Dendritic cell treated with granulocyte-macrophage colony-stimulating factor and Interleukin-4, amounts not matched to agents 40 ng/mL and 50 ng/mL, for 4 days (primary cell): ENCODE data around the gene TRPM2.

Experiments
- H3K27ac Mint-ChIP-seq: one replicate; pipeline ENCODE4 v1.8.0; 2022; ENCODE audit warnings: mild to moderate bottlenecking, mixed read lengths
- H3K27me3 Mint-ChIP-seq: one replicate; pipeline ENCODE4 v1.8.0; 2022; ENCODE audit warnings: mild to moderate bottlenecking, mixed read lengths
- H3K36me3 Mint-ChIP-seq: one replicate; pipeline ENCODE4 v1.8.0; 2022; ENCODE audit warnings: low read depth, mixed read lengths
- H3K4me1 Mint-ChIP-seq: one replicate; pipeline ENCODE4 v1.8.0; 2022; ENCODE audit warnings: low read depth, mixed read lengths
- H3K4me3 Mint-ChIP-seq: one replicate; pipeline ENCODE4 v1.8.0; 2022; ENCODE audit warnings: mild to moderate bottlenecking, moderate library complexity, mixed read lengths
- H3K9me3 Mint-ChIP-seq: one replicate; pipeline ENCODE4 v1.8.0; 2022; ENCODE audit warnings: mixed read lengths
- intact Hi-C: fragments of 100-400 bp; cut with micrococcal nuclease; formaldehyde crosslinking; loops from one replicate; pipeline ENCODE4 v1.15.0; 2022

The TRPM2 gene

DNA sequence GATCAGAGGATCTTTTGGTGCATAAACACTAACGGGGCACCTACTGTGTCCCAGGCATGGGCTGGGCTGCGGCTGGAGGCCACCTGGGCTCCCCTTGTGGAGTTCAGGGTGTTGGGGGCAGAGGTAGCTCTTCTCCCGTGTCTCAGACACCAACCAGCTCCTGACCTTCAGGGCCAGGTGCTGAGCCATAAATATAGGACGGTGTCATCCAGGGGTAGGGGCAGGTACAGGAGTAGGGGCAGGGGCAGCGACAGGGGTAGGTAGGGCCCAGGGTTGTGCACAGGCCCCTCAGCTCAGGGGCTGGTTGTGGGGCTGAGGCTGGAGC lies 83.9 kb downstream of the TRPM2 start:
- no peaks in the 10 kb centered on the region for H3K4me1 Mint-ChIP-seq
- H3K27me3 Mint-ChIP-seq: no peaks in the 10 kb centered on the region
- H3K9me3 Mint-ChIP-seq: no peaks in the 10 kb centered on the region
- intact Hi-C loops: no loop called here
- no peak overlapping the region for H3K4me3 Mint-ChIP-seq
- H3K36me3 Mint-ChIP-seq: peaks cover 100% of the 10 kb centered on the region
- H3K27ac Mint-ChIP-seq: no peak overlapping the region

DNA sequence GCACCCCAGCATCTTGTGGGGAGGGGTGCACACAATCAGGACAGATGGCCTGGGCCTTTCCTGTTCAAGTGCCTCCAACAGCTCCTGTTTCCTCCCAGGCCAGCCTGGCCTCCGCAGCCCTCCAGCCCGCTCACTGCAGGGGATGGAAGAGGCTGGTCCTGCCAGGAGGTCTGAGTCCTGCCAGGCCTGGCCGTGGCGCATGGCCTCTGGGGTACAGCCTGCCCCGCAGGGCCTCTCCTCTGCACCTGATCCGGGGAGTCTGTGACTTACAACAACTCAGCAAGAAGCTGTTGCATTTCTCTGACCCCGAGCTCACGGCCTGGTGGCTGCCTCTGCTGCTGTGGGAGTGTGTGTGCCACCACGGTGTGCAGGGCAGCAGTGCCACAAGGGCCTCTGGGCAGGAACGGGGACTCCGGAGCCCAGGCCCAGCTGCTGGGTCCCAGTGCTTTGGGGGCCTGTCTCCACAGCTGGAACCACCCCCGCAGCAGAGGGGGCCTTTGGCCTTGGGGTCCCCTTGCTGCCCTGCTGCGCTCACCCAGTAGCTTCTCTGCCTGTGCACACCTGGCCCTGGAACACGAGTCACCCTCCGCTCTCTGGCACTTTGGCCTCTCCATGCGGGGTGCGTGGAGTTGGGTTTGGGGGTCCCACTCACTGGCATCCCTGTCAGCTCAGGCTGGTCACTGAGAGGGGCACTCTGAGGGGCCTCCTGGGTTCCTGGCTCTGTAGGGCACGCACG lies 84.4 kb downstream of the TRPM2 start:
- no peaks in the 10 kb centered on the region for H3K4me1 Mint-ChIP-seq
- no peaks in the 10 kb centered on the region for H3K9me3 Mint-ChIP-seq
- no peak overlapping the region for H3K4me3 Mint-ChIP-seq
- no peak overlapping the region for H3K27ac Mint-ChIP-seq
- intact Hi-C loops: no loop called here
- H3K36me3 Mint-ChIP-seq: peaks cover 100% of the 10 kb centered on the region
- no peaks in the 10 kb centered on the region for H3K27me3 Mint-ChIP-seq

DNA sequence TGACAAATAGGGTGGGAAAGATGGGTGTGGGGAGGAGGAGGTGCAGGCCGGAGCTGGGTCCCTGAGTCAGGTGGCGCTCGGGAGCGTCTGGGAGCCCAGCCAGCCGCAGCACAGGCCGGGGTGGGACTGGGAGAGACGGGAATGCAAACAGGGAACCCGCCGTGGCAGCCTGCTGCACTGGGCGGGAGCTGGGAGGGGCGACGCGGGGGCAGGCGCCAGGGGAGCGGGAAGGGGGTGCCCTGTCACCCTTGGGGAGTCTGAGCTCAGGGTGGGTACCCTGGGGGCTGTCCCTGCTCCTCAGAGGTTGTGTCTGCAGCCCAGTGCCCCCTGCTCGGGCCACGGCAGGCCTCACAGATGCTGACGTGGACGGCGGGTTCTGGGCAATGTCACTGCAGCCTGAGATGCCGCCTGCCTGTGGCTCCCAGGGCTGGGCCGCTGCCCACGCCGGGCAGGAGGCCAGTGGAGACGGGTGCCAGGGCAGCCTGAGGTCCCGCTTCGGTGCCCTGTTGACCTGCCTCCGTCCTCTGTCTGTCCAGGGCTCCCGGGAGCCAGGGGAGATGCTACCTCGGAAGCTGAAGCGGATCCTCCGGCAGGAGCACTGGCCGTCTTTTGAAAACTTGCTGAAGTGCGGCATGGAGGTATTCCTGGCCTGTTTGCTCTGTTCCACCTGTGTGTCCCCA lies 85.2 kb downstream of the TRPM2 start:
- Mint-ChIP-seq H3K27ac (no peak overlapping the region), H3K4me3 (no peak overlapping the region), H3K4me1 (no peaks in the 10 kb centered on the region), H3K36me3 (peaks cover 100% of the 10 kb centered on the region), H3K27me3 (no peaks in the 10 kb centered on the region), H3K9me3 (no peaks in the 10 kb centered on the region)
- intact Hi-C loops: no loop called here

DNA sequence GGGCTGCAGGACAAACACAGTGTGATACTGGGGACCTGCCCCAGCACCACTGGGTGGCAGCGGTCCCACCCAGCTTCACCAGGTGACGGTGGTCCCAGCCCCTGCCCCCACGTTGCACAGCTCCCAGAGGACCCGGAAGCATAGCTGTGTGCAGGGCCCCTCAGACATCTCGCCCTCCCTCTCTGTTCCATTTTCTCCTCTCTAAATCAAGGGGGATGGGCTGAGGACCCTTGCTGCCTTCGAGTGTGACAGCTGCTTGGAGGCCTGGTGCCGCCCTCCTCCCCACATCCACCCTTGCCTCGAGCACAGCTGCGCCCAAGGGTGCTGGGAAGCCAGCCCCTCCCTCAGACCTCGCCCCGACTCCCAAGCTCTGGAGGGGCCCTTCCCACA lies 85.8 kb downstream of the TRPM2 start:
- no peak overlapping the region for H3K27ac Mint-ChIP-seq
- H3K4me1 Mint-ChIP-seq: no peaks in the 10 kb centered on the region
- no peak overlapping the region for H3K4me3 Mint-ChIP-seq
- H3K36me3 Mint-ChIP-seq: peaks cover 100% of the 10 kb centered on the region
- peaks cover 3% of the 10 kb centered on the region for H3K9me3 Mint-ChIP-seq
- H3K27me3 Mint-ChIP-seq: no peaks in the 10 kb centered on the region
- intact Hi-C loops: no loop called here

DNA sequence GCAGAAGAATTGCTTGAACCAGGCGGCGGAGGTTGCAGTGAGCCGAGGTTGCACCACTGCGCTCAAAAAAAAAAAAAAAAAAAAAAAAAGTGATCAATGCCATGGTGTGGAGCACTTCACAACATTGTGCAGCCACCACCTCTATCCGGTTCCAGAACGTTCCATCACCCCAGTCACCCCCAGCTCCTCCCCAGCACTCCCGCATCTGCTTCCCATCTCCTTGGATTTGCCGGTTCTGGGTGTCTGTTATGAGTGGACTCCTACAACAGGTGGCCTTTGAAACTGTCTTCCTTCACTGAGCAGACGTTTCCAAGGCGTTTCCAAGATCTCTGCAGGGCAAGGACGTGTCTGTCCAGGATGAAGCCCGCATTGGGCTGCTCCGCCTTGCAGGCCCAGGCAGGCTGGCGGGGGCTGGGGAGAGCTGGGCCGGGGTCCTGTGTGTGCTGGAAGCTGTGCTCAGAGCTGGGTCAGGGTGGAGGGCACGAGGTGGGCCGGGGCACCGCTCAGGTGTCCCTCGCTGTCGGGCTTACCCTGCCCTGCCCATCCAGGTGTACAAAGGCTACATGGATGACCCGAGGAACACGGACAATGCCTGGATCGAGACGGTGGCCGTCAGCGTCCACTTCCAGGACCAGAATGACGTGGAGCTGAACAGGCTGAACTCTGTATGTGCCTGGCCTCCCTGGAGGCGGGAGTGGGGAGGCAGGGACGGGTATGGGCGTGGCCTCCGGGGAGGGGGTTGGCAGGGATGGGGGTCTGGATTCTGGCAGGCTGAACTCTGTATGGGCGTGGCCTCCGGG lies 87.0 kb downstream of the TRPM2 start:
- H3K27me3 Mint-ChIP-seq: peaks cover 3% of the 10 kb centered on the region
- intact Hi-C loops: no loop called here
- peaks cover 10% of the 10 kb centered on the region for H3K9me3 Mint-ChIP-seq
- no peak overlapping the region for H3K27ac Mint-ChIP-seq
- H3K4me3 Mint-ChIP-seq: no peak overlapping the region
- no peaks in the 10 kb centered on the region for H3K4me1 Mint-ChIP-seq
- H3K36me3 Mint-ChIP-seq: peaks cover 89% of the 10 kb centered on the region

DNA sequence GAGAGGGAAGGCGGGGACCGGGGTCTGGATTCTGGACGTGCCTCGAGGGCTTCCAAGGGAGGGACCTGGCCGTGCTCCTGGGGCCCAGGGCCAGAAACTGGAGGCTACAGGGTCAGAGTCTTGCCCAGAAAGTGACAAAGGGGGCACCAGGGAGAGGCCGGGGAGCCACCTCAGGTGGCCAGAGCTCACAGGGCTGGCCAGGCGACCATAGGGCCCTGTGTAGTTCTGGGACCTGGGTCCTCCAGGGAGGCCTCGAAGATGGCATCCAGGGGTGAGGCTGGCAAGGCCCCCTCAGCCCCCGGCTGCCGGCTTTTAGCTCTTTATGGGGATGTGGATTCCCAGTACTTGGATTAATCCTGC lies 87.6 kb downstream of the TRPM2 start:
- H3K27me3 Mint-ChIP-seq: peaks cover 4% of the 10 kb centered on the region
- intact Hi-C loops: no loop called here
- H3K4me1 Mint-ChIP-seq: no peaks in the 10 kb centered on the region
- peaks cover 10% of the 10 kb centered on the region for H3K9me3 Mint-ChIP-seq
- no peak overlapping the region for H3K4me3 Mint-ChIP-seq
- H3K27ac Mint-ChIP-seq: no peak overlapping the region
- H3K36me3 Mint-ChIP-seq: peaks cover 84% of the 10 kb centered on the region

DNA sequence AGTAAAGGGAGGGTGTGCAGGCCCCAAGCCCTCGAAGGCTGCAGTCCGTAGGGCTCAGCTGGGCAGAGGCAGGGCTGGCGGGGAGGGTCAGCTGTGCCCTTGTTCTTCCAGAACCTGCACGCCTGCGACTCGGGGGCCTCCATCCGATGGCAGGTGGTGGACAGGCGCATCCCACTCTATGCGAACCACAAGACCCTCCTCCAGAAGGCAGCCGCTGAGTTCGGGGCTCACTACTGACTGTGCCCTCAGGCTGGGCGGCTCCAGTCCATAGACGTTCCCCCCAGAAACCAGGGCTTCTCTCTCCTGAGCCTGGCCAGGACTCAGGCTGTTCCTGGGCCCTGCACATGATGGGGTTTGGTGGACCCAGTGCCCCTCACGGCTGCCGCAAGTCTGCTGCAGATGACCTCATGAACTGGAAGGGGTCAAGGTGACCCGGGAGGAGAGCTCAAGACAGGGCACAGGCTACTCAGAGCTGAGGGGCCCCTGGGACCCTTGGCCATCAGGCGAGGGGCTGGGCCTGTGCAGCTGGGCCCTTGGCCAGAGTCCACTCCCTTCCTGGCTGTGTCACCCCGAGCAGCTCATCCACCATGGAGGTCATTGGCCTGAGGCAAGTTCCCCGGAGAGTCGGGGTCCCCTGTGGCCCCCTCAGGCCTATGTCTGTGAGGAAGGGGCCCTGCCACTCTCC lies 88.3 kb downstream of the TRPM2 start:
- Mint-ChIP-seq H3K27me3 (peaks cover 9% of the 10 kb centered on the region), H3K27ac (no peak overlapping the region), H3K4me1 (no peaks in the 10 kb centered on the region), H3K4me3 (no peak overlapping the region), H3K36me3 (peaks cover 76% of the 10 kb centered on the region), H3K9me3 (peaks cover 10% of the 10 kb centered on the region)
- intact Hi-C loops: no loop called here

DNA sequence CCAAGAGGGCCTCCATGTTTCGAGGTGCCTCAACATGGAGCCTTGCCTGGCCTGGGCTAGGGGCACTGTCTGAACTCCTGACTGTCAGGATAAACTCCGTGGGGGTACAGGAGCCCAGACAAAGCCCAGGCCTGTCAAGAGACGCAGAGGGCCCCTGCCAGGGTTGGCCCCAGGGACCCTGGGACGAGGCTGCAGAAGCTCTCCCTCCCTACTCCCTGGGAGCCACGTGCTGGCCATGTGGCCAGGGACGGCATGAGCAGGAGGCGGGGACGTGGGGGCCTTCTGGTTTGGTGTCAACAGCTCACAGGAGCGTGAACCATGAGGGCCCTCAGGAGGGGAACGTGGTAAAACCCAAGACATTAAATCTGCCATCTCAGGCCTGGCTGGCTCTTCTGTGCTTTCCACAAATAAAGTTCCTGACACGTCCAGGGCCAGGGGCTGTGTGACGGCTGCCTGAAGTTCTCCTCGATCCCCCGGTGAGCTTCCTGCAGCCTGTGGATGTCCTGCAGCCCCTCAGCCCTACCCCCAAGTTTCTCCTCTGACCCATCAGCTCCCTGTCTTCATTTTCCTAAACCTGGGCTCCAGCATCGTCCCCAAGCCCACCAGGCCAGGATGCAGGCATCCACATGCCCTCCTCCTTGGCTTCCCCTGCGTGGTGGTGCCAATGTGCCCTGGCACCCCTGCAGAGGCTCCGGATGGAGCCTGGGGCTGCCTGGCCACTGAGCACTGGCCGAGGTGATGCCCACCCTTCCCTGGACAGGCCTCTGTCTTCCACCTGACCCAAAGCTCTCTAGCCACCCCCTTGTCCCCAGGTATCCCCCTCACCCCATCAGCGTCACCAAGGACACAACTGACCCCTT lies 89.1 kb downstream of the TRPM2 start:
- peaks cover 69% of the 10 kb centered on the region for H3K36me3 Mint-ChIP-seq

DNA sequence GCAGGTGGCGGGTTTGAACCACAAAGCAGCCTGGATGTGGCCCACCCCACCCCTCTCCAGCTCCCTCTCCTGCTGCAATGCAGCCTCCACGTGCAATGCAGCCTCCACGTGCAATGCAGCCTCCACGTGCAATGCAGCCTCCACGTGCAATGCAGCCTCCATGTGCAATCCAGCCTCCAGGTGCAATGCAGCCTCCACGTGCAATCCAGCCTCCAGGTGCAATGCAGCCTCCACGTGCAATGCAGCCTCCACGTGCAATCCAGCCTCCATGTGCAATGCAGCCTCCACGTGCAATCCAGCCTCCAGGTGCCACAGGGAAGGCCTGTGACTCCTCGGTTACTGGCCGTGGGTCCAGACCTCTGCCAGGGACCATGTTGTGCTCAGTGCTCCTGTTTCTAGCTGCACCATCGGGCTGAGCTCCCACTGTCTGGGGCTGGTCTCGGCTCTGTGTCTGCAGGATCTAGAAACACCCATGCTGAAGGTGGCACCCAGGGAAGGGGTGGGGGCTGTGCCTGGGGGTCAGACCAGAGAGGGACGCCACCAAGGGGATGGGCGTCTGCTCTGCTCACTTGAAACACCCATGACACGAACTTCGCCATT lies 90.0 kb downstream of the TRPM2 start:
- peaks cover 10% of the 10 kb centered on the region for H3K9me3 Mint-ChIP-seq
- peaks cover 60% of the 10 kb centered on the region for H3K36me3 Mint-ChIP-seq
- peaks cover 6% of the 10 kb centered on the region for H3K4me1 Mint-ChIP-seq
- peaks cover 18% of the 10 kb centered on the region for H3K27me3 Mint-ChIP-seq
- no peak overlapping the region for H3K4me3 Mint-ChIP-seq
- no peak overlapping the region for H3K27ac Mint-ChIP-seq
- intact Hi-C loops: no loop called here

More for the DNA sequence above, 89.1 kb downstream of the TRPM2 start:
- peaks cover 6% of the 10 kb centered on the region for H3K4me1 Mint-ChIP-seq
- no peak overlapping the region for H3K4me3 Mint-ChIP-seq
- peaks cover 10% of the 10 kb centered on the region for H3K9me3 Mint-ChIP-seq
- peaks cover 14% of the 10 kb centered on the region for H3K27me3 Mint-ChIP-seq
- intact Hi-C loops: no loop called here
- H3K27ac Mint-ChIP-seq: no peak overlapping the region

DNA sequence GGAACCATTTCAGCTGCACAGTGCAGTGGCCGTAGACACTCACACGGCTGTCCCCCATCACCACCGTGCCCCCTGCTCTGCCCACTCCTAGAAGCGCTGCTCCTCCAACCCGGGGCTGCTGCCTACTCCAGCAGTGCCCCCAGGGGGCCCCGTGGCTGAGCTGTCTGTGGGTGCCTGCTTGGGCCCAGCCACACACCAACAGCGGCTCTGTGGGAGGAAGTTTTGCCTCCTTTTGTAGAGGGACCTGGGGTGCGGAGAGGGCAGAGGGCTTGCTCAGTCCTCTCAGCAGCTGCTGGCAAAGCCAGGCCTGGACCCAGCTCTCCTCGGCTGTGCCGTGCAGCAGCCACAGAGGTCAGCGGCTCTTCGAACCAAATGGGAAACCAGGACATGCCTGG lies 90.5 kb downstream of the TRPM2 start:
- intact Hi-C loops: no loop called here
- no peak overlapping the region for H3K4me3 Mint-ChIP-seq
- peaks cover 6% of the 10 kb centered on the region for H3K4me1 Mint-ChIP-seq
- H3K9me3 Mint-ChIP-seq: peaks cover 10% of the 10 kb centered on the region
- peaks cover 20% of the 10 kb centered on the region for H3K27me3 Mint-ChIP-seq
- H3K36me3 Mint-ChIP-seq: peaks cover 55% of the 10 kb centered on the region
- H3K27ac Mint-ChIP-seq: no peak overlapping the region

DNA sequence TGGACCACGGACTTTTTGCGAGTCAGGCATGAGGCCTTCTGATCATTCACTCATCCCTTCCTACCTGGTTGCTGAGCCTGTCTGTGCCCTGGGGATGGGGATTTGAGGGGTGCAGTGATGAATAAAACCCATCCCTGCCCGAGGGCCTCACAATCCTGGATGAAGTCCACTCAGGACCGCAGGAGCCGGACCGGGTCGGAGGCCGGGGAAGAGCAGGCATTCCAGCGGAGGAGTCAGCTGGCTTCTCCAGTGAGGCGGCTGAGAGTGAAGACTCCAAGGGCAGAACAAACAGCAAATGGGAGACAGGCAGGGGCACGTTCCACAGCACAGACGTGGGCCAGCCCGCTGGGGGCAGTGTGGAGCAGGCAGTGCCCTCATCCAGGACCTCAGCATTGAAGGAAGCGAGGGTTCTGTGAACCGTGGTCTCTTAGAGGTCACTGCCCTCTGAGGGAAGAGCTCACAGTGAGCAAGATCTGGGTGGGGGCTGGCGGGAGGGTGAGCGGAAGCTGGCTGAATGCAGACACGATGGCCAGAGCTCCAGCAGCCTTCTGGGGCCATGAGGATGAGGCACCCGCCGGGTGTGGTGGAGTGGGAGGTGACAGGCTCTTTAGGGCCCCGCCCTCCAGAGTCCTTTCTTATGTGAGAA lies 91.0 kb downstream of the TRPM2 start:
- Mint-ChIP-seq H3K9me3 (peaks cover 10% of the 10 kb centered on the region), H3K27ac (no peak overlapping the region), H3K27me3 (peaks cover 25% of the 10 kb centered on the region), H3K4me1 (peaks cover 6% of the 10 kb centered on the region), H3K4me3 (no peak overlapping the region), H3K36me3 (peaks cover 50% of the 10 kb centered on the region)
- intact Hi-C loops: no loop called here

DNA sequence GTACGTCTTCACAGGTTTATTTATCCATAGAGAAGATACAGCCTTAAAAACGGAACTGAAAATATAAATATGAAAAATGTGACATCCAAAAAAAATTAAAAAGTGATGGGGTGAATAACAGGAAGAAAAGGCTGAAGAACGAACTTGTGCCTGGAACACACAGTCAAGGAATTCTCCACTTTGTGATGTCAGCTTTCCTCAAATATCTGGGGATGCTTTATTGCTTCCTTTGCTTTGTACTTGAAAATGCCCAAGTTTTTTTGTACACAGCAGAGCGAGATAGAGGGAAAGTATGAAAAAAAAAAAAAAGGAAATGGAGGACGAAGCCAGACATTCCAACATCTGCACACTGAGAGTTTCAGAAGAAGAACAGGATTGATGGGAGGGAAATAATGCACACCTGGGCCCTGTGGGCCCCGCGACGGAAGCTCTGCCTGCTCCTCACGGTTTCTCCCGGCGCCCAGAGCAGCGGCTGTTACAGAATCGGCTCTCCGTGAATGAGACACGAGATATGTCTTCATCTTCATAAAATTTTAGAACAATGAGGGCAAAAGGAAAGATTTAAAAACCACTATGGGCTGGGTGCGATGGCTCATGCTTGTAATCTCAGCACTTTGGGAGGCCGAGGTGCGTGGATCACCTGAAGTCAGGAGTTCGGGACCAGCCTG lies 91.9 kb downstream of the TRPM2 start:
- H3K9me3 Mint-ChIP-seq: peaks cover 10% of the 10 kb centered on the region
- H3K36me3 Mint-ChIP-seq: peaks cover 41% of the 10 kb centered on the region
- peaks cover 33% of the 10 kb centered on the region for H3K27me3 Mint-ChIP-seq
- no peak overlapping the region for H3K27ac Mint-ChIP-seq
- H3K4me3 Mint-ChIP-seq: no peak overlapping the region
- peaks cover 6% of the 10 kb centered on the region for H3K4me1 Mint-ChIP-seq
- intact Hi-C loops: no loop called here
